Forelimb muscle (tissue), 1 donor: ENCODE measurements around the gene C17orf50. TPM values are rescaled to one million over a fixed set of nuclear protein-coding genes. Genes with fewer than 3 reads are reported as not detected.
A peak's percentile ranks its signal among the peaks of the same experiment; 100 is the strongest.

Source experiments
- DNase-seq: peaks from one replicate; pipeline ENCODE4 v3.0.0-alpha.2; 2013; ENCODE audit warnings: low read depth
- polyA plus RNA-seq: library from polyadenylated mRNA; unstranded; fragments of 120-200 nt; gene quantifications from one replicate; pipeline ENCODE4 v1.2.1, GENCODE V29; 2013; ENCODE audit not compliant: insufficient read length

Gene C17orf50
- polyA plus RNA-seq, 1 donor: not detected

GRCh38 chr17:35752945-35753764 lies 7.5 kb upstream of the C17orf50 start, which contains the start of gene GAS2L2:
Gene GAS2L2 (minus strand): TSS chr17:35753239. CDS start chr17:35752850, 389 bp downstream.
- no peak for DNase-seq

GRCh38 chr17:35757243-35757642 lies 3.4 kb upstream of the C17orf50 start:
- no peak for DNase-seq

DNA sequence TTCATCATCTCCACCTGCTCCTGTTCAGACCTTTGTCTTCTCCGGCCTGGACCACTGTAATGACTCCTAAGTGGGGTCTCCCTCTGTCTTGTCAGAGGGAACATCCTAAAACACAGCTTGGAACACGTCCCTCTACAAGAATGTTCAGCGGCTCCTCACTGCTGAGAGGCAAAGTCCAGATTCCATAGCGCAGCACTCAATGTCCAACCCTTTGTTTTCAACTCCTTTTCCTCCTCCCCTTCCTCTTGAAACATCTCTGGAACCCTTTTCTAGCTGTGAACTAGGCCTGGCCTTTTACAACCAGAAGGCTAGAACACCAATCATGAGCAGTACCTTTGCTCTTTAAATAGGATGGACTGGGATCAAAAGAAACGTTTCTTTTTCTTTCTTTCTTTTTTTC lies 914 bp downstream of the C17orf50 start:
- no peak for DNase-seq

GRCh38 chr17:35763767-35764122 lies 3.1 kb downstream of the C17orf50 start:
- no peak for DNase-seq

DNA sequence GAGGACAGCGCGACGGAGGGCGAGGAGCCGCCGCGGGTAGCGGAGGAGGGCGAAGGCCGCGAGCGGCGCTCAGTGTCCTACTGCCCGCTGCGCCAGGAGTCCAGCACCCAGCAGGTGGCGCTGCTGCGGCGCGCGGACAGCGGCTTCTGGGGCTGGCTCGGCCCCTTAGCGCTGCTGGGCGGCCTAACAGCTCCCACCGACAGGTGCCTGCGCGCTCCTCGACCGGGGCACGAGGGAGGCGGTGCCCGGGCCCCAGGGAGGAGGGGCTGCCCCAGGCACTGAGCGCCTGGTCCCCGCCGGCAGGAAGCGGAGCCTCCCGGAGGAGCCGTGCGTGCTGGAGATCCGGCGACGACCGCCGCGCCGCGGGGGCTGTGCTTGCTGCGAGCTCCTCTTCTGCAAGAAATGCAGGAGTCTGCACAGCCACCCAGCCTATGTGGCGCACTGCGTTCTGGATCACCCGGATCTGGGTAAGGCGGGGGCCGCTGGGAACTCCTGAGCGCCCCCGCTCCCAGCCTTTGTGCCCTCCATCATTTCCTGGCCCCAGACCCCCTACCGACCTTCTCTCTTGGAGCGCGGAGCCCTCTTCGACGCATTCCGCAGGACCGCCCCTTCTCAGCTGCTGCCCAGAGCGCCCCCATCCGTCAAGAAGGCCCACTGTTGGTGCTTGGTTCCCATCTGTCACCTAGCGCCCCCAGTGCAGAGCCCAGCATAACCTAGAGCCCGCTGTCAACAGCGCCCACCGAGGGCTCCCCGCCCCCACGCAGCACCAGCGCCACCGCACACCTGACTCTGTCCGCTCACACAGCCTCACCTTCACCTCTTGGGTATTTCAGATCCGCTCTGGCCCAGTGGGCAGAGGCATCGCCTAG lies 3.7 kb downstream of the C17orf50 start:
- peak; percentile 55 for DNase-seq

DNA sequence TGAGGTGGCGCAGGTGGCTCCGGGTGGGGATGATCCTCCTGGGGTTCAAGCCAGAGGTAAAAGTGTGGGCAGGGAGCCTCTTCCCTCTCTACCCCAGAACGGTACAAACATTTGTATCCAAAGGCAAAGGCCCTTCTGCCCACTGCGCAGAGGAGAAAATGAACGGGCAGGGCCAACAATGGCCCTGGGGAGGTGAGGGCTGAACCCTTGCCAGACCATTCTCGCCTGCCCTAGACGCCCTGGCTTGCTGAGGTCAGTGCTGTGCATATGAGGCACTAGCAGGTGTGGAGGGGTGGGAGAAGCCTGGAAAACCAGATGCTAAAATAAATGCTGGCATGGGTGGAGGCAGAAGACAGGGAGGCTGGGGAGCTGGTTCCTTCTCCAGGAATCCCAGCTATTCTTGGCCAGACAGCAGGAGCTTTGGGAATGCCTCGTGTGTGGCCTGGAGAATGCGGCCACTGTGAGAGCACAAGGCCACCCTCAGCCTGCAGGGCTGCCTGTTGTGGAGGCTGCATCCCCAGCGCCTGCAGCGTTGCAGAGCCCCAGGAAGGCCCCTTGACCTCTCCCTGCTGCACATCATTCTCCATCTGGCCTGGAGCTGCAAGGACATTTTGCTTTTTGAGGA lies 4.5 kb downstream of the C17orf50 start:
- DNase-seq: no peak

DNA sequence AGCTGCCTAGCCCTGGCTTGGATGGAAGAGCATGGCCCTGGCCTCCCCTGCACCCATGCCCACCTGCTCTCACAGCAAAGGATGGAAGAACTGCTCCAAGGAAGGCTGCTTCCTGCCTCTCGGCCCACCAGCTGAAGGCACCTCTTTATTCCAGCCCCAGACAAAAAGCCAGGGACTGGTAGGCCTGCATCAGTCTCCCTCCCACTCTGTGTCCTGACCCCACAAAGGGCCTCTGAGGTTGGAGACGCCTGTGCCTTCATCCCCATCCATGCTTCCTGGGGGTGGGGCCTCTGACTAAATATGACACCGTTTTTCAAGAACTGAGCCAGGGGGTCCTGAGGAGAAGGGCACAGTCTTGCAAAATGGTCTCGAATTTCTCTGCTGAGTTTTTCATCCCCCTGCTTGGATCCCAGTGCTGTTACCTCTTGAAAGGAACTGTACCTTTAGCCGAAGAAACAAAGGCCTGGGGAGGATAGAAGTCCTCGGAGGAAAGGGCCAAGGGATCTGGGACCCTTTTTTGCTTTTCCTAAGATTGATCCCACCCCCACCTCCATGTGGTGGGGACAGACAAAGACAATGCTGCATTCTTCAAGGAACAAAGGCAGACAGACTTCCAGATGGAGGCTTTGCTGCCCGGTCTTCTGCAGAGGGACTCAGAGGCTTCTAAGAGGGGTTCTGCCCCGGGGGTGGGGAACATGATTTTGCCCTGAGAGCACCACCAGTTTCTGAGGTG lies 5.2 kb downstream of the C17orf50 start:
- DNase-seq: no peak

GRCh38 chr17:35766489-35766877 lies 5.8 kb downstream of the C17orf50 start:
- DNase-seq: no peak

DNA sequence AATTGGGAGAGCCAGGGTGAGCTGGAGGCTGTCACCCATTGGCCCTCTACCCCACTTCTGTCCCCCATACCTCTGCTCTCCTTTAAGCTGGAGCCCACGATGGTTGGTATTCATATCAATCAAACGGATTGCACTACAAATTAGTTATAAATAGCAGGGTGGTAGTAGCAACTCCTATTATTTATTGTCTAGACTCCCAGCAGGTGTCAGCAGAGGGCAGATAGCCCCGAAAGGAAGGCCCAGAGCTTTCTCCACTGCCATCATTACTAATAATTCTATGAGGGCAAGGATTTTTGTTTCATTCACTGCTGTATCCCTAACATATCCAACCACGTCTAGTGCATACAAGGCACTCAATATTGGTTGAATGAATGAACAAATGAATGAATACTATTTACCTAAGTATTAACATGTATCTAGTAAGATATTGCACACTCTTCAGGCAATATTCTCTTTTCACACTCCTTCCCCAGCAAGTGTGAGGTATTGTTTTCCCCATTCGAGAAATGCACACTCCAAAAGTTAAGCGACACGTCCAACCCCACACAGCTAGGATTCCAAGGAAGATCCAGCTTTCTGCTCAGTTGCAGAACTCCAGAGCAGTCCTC lies 6.3 kb downstream of the C17orf50 start:
- DNase-seq: no peak

DNA sequence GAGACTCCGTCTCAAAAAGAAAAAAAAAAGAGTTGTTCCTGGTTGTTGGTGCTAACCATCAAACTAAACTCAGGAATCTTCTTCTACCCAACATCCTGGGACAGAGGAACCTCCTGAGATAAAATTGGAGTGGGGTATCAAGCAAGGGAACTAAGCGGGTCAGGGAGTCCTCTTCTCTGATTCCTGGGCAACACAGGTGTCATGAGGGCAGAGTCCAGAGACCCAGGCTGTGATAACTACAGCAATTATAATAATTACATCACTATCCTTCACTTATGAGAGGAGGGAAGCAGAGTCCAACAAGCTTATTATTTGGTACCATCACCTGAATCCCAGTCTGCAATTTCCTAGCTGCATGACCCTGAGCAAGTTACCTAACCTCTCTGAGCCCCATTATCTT lies 8.1 kb downstream of the C17orf50 start:
- no peak for DNase-seq

DNA sequence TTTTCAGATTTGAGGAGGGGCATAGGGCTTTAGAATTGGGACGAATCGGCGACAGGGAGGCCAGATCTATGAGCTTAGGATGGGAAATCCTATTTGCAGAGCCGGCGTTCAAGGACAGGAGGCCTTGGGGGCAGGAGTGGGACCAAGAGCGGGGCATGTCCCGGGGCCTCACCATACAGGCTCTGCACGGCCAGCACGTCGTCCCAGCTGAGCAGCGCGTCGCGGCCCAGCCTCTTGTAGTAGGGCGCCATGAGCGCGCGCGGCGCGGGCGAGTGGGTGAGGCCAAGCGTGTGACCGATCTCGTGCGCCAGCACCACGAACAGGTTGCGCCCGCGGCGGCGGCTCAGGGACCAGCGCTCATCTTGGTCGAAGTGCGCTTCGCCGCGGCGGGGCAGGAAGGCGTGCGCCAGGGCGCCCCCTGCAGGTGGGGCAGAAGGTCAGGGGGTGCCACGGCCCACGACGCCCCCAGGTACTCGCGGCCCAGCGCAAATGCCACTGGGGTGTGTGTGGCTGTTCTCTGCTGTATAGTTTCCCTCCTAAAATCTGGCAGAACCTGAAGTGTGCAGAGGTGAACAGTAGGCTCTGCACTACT lies 9.3 kb downstream of the C17orf50 start:
- DNase-seq: no peak

GRCh38 chr17:35773129-35773528 lies 12.4 kb downstream of the C17orf50 start:
- DNase-seq: no peak

- no peak for DNase-seq
Observed at GRCh38 chr17:35773679-35774425, 13.2 kb downstream of the C17orf50 start.

DNA sequence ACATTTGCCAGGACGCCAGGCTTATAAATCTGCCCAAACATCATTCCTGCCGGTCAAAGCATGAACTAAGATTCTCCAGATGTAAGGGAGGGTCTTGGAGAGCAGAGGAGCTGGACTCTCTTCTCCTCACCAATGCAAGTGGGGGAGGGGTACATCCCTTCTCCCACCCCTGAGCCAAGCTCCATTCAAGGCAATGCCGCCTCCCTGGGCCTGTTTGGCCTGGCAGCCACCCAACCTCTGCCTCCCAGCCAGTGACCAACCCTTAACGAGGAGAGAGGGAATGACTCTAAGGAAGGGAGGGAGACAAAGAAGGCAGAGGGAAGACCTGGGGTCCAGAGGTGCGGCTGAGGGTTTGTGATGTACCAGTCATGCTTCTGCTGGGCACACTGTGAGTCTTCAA lies 13.8 kb downstream of the C17orf50 start:
- DNase-seq: no peak

DNA sequence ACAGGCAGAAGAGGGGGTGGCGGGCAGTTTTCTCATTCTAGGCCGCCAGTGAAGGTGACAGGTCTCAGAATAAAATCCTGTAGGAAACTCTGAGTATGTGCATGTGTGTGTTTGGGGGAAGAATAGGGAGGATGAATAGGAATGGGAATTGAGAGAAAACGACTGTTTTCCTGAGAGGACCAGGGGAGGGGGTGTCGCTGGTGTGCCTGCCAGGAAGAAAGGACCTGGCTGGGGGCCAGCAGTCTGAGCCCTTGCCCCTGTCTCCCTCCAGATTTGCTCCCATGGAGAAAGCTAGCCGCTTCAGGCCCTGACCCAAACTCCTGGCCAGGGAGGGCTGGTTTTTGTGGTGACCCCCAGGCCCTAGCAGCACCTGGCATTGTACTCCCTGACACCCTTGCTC lies 14.4 kb downstream of the C17orf50 start:
- no peak for DNase-seq

DNA sequence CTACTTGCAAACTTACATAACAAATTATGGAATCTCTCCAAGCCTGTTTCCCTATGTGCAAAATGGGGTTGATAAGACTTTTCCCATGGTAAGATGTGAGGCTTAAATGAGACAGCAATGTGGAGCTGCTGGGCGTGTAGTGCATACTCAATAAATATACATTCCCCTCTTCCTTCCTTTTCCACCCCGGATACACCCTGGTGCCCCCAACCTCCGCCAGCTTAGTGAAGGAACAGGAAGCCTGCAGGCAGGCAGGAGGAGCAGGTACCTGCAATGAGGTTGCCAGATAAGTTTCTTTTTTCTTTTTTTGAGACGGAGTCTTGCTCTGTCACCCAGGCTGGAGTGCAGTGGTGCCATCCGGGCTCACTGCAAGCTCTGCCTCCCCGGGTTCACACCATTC lies 14.9 kb downstream of the C17orf50 start:
- DNase-seq: no peak

DNA sequence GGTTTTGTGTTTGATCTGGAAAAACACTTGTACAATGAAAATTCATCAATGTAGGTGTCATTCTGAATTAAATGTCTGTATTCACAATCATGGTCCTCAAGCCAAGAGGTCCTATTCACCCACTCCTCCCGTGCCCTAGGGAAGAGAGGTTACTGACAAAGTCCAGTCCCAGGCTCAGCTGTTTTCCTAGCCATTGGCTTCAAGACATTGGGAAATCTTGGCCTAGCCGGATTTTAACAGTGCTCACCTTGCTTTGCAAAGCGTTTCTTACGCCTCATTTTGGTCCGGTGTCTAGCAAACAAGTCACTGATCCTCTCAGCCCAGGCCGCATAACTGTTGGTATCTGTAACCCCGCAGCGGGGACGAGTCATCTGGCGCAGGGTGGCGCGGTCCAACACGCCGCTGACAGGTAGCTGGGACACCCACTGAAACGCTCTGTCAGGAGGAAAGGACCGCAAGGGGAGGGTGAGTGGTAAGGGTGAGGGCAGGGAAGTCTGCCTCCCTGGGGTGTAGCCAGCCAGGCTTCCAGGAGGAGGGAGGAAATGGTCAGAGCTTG lies 18.0 kb downstream of the C17orf50 start:
- DNase-seq: no peak

DNA sequence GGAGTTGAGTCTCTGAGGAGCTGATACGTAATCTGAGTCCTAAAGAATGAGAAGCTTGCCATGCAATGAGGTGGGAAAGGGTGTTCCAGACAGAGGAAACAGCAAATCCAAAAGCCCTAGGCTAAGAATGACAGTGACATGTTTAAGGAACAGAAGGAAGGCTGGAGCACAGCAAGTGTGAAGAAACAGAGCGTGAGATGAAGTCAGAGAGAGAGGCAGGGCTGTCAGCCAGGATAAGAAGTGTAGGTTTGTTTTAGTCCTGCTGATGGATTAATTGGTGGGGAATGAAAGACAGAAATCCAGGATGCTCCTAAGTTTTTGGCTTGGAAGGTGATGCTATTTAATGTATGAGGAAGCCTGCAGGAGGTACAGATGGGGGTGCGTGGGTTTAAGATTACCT lies 20.3 kb downstream of the C17orf50 start:
- no peak for DNase-seq

- no peak for DNase-seq
Observed at GRCh38 chr17:35784895-35785294, 24.2 kb downstream of the C17orf50 start.

DNA sequence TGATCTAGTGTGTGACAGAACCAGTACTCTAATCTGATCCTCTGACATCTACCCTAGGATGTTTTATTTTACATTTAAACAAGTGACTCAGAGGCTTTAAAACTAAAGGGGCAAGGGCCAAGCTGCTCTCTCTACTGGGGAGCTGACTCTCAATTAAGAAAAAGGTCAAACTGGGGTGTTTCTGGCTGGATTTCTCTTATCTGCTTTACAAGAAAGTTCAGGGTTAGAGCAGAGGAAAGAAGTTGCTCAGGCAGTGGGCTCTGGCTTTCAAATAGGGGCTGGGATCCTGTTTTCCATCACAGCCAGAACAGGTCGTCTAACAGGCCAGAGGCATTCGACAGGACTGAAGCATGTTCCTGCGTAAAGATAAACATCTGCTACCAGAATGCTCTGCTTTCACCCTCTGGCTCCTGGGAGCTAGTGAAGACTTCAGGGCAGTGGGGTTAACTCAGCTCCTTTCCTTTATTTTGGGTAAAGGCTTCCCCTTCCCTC lies 26.3 kb downstream of the C17orf50 start:
- DNase-seq: no peak
